ENCODE measurements around the gene IL17F. TPM values are rescaled to one million over a fixed set of nuclear protein-coding genes. Genes with fewer than 3 reads are reported as not detected.
A peak's percentile ranks its signal among the peaks of the same experiment; 100 is the strongest.

The IL17F gene
- total RNA-seq, 1 donor = not detected

DNA sequence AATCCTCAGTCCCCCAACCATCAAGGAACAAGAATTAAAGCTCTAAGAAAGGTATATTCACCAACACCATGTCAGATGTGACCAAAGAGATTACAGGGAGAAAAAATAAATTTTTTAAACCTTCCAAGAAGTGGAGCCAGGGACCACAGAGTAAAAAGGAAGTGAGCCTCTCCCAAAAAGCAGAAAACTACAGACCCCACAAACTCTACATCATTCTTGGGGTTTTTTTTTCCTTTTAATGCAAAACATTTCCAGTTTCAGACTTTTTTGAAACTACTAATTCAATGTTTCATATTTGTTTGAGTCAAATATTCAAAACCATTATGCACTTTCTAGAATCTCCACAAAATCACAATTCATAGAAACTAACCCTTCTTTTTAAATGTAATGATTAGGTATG lies 6.8 kb upstream of the IL17F start:
- TF ChIP-seq, protein P1, sequence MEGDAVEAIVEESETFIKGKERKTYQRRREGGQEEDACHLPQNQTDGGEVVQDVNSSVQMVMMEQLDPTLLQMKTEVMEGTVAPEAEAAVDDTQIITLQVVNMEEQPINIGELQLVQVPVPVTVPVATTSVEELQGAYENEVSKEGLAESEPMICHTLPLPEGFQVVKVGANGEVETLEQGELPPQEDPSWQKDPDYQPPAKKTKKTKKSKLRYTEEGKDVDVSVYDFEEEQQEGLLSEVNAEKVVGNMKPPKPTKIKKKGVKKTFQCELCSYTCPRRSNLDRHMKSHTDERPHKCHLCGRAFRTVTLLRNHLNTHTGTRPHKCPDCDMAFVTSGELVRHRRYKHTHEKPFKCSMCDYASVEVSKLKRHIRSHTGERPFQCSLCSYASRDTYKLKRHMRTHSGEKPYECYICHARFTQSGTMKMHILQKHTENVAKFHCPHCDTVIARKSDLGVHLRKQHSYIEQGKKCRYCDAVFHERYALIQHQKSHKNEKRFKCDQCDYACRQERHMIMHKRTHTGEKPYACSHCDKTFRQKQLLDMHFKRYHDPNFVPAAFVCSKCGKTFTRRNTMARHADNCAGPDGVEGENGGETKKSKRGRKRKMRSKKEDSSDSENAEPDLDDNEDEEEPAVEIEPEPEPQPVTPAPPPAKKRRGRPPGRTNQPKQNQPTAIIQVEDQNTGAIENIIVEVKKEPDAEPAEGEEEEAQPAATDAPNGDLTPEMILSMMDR (IDR thresholded peaks at IDR 0.05; ENCODE audit: insufficient read depth, low read depth, low read length) = no peak
- no peak for DNase-seq (ENCODE audit: low read depth)
- H3K4me3 ChIP-seq (ENCODE audit: low read depth, low read length) = no peak overlapping the region

DNA sequence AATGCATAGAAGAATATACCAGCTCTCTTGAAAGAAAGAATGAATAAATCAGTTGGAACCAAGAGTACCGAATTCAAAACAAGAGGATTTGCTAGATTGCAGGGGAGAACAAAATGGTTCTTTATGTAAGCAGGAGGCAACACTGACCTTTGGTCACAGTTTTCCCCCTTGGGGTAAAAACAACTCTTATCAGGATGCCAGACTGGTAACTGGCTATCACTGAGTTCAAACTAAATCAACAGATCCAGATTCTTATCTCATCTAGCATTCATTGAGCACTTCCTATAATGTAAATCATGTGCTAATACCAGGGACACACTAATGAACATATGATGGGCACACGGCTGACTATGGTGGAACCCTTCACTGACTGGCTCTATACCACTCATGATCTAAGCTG lies 4.8 kb upstream of the IL17F start:
- no peak overlapping the region for H3K4me3 ChIP-seq (ENCODE audit: low read depth, low read length)
- TF ChIP-seq, protein P1 (IDR thresholded peaks at IDR 0.05; ENCODE audit: insufficient read depth, low read depth, low read length) = no peak
- DNase-seq (ENCODE audit: low read depth) = no peak

DNA sequence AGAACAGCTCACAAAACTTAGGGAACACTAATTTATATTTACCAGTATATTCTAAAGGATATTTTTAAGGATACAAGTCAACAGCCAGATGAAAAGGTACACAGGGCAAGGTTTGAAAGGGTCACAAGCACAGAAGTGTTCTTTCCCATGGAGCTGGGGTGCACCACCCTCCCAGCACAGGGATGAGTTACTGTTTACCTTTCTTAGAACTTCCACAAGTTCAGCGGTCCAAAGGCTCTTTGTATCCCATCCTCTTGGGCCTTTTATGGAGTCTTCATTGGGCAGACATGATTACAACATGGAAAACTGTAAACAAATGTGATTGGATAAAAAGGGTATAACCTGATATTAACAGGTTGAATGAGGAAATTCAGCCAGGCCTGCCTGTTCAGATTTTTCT lies 1.1 kb upstream of the IL17F start:
- H3K4me3 ChIP-seq (ENCODE audit: low read depth, low read length) = no peak overlapping the region
- no peak for DNase-seq (ENCODE audit: low read depth)
- TF ChIP-seq, protein P1 (IDR thresholded peaks at IDR 0.05; ENCODE audit: insufficient read depth, low read depth, low read length) = no peak

DNA sequence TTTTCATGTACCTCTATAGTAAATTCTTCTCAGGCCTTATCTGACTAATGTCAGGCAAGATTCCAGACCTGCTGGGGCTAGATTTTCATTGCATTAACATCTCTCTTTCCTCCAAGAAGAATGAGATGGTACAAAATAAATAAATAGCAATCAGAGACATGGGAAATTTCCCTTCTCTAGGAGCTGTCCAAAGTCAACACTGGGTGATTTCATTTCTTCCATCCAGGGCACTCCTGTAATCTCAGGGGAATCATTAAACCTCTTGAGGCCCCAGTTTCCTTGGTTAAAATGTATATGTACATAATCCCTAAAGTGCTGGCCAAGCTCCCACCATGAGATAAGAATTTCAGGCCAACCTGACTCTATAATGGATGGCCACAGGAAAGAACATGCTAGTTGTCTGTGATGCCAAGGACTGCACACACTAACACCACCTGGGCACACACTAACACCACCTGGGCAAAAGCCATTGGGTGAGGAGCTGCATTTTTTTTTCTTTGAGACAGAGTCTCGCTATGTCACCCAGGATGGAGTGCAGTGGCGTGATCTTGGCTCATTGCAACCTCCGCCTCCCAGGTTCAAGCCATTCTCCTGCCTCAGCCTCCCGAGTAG lies 912 bp downstream of the IL17F start:
- DNase-seq (ENCODE audit: low read depth) = no peak
- TF ChIP-seq, protein P1 (IDR thresholded peaks at IDR 0.05; ENCODE audit: insufficient read depth, low read depth, low read length) = no peak
- H3K4me3 ChIP-seq (ENCODE audit: low read depth, low read length) = no peak overlapping the region

DNA sequence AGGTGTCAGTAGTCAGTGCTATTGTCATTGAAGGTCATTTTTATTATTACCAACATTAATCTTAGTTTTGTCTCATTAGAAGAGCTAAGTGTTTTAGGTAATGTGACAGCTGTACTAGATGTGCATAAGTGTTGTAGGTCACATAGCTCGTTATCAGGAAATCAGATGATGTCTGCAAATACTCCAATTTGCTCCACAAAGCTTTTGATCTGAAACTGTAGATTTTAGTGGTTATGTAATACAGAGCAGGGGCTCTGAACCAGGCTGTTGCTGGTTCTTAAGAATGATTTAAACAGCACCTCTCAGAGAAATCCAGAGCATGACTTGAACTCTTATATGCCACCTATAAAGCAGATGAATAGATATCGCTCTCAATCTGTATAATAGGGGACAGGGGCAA lies 2.5 kb downstream of the IL17F start:
- no peak for DNase-seq (ENCODE audit: low read depth)
- TF ChIP-seq, protein P1 (IDR thresholded peaks at IDR 0.05; ENCODE audit: insufficient read depth, low read depth, low read length) = no peak
- no peak overlapping the region for H3K4me3 ChIP-seq (ENCODE audit: low read depth, low read length)

DNA sequence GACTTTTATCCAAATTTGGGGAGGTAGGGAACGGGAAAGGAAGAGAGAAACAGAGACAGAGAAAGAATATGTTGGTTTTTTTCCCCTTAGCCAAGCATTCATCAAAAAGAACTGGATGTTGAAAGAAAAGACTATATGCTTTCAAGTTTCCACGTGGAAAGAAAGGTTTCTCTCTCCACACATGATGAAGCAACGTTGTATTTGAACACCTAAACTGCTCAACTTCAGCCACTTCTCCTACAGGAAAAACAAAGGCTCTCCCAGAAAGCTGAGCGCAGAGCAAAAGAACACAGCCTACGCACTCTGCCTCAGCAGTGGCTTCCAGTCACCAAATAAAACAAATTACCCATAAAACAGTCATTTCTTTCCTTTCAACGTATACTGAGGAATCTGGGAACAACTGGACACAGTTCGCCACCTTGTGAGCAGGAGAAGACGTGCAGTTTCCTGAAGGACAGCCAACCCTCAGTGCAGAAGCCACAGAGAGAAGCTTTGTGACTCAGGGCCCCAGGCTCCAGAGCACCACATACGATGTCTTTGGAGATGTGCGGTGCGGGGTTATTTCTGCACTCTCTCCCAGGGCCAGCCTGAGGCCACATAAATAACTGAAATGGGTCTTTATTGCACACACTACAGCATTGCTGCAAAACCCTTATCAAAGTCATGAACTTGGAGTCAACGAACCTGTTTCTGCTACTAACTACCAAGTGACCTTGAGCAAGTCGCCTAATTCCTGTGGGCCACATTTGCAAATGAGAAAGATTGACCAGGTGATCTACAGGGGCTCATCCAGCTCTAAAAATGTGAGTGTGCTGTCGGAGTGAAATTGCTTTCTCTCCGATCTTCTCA lies 10.1 kb downstream of the IL17F start:
- DNase-seq (ENCODE audit: low read depth) = peak; percentile 72
- no peak overlapping the region for H3K4me3 ChIP-seq (ENCODE audit: low read depth, low read length)
- TF ChIP-seq, protein P1 (IDR thresholded peaks at IDR 0.05; ENCODE audit: insufficient read depth, low read depth, low read length) = peak; percentile 54
